GM19351 (cell line): ENCODE measurements around the gene ATG16L2.
"Not testable (repeated sequence)": the region's sequence is repeated elsewhere in the genome, so short reads cannot be mapped to it uniquely, and the experiment has no call there.

ENCODE experiments used
- ATAC-seq: cut with Tn5 transposase; IDR thresholded peaks from one replicate; pipeline ENCODE4 v1.9.1; 2021; ENCODE audit warnings: mild to moderate bottlenecking, moderate library complexity; ENCODE audit not compliant: unreplicated experiment

Gene ATG16L2

DNA sequence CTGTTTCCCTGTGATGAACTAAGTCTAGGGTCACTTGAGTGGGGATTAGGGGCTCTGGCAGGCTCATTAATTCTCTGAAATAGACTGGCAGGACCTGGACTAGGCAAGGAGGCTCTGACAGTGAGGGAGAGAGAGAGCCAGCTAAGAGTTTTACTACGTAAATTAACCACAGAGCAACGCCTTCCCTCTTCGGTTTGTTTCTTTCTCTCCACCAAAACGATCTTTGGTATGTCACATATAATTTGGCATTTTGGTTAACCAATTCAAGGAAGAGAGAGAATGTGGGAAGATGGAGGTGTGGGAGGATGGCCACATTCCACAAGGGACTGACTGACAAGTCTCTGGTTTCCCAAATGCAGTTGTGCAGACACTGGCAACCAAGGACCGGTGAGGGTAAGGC, 27.9 kb downstream of the ATG16L2 start:
- no peak for ATAC-seq

DNA sequence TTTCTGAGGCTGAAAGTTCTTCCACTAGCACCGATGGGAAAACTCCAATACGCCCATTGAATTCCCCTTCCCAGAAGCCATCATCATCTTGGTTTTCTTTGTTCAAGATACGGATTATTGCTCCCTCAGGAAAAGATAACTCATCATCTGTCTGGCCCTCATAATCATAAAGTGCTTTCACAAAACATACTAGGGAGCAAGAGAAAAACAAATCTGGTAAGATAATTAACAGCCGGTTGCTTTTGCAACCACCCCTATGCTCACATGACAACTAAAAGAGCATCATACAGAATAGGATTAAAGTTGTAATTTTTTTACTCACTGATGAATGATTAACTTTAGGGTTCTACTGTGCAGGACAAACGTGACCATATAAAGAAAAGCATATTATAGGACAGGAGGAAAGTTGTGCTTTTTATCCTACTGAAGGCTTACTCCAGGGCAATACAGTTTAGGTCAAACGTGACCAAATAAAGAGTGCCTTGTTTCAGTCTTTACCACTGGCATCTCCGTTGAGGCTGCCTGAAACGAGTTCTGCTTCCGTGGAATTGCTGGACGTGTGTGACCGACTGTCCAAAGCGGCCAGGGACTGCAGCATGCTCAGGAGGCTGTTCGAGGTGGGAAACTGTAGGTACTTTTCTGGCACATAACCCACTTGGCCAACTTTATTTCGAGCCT, 28.6 kb downstream of the ATG16L2 start:
- ATAC-seq = no peak

DNA sequence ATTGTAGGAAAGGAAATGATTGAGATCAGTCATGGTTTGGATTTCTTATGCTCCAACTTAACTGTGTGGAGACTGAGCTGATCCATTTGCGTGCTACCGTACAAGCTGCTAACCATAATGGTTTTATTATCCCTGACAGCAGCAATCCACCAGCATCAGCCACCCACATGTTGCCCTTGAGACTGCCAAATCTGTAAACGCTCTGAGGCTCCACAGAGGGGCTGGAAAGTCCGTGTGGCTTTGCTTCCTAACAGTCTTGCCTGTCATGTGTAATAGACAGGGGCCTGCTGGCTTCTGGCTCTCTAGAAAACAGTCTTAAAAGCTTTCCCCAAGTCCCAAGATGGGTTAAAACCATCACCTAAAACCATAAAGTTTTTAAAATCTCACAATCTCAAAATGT, 30.1 kb downstream of the ATG16L2 start:
- no peak for ATAC-seq

DNA sequence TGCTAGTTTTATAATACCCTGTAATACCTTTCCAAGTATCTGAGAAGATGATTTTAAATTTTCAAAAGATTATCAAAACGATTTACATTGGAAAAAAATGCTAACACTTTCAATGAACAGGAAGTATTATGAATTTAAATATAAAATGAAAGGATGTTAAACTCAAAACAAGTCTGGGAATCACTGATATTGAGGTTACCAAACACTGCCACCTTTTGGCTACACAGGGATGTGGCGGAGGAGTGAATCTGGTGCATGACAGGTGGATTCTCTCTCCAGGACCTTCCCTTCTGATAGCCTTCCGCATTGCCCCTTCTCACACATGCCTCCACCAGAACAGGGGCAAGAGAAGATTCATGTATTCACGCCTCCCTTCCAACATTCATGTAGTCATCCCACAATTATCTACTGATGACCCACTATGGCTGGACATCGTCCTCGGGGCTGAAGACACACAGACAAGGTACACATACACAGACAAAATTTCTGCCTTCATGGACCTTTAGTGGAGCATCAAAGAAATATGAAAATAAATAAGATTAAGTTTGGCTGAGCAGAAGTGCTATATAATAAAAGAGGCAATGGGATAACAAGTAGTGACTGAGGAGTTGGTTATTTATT, 34.7 kb downstream of the ATG16L2 start:
- no peak for ATAC-seq

DNA sequence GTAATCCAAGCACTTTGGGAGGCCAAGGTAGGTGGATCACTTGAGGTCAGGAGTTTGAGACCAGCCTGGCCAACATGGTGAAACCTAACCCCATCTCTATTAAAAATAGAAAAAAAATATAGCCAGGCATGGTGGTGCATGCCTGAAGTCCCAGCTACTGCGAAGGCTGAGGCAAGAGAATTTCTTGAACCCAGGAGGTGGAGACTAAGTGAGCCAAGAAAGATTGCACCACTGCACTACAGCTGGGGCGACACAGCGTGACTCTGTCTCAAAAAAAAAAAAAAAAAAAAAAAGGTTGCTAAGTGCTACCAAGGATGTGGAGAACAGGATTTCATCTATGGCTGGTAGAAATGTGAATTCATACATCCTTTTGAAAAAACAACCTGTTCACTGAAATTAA, 36.6 kb downstream of the ATG16L2 start:
- ATAC-seq = no peak

DNA sequence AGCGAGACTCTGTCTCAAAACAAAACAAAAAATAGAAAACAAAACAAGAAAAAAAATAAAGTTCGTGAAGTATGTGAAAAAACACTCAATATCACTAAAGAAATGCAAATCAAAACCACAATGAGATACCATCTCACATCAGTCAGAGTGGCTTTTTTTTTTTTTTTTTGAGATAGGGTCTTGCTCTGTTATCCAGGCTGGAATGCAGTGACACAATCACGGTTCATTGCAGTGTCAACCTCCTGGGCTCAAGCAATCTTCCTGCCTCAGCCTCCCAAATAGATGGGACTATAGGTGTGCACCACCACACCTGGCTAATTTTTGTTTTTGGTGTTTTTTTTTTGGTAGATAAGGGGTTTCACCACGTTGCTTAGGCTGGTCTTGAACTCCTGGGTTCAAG, 37.5 kb downstream of the ATG16L2 start:
- no peak for ATAC-seq

DNA sequence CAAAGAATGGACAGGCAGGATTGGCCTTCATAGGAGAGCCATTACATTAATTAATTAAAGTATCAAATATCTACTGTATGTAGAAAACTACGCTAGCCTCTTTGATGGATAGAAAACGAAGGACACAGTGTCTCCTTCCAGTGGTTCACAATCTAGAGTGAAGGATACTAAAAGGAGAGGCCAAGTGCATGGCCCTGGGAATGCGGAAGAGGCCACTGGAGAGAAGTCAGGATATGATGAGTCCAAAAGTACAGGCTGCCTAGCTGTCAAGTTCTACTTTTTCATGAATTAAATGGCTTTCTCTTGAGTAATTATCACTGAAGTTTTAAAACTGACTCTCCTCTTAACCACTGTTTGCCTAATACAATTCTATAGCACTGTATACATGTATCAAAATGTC, 41.9 kb downstream of the ATG16L2 start:
- no peak for ATAC-seq

DNA sequence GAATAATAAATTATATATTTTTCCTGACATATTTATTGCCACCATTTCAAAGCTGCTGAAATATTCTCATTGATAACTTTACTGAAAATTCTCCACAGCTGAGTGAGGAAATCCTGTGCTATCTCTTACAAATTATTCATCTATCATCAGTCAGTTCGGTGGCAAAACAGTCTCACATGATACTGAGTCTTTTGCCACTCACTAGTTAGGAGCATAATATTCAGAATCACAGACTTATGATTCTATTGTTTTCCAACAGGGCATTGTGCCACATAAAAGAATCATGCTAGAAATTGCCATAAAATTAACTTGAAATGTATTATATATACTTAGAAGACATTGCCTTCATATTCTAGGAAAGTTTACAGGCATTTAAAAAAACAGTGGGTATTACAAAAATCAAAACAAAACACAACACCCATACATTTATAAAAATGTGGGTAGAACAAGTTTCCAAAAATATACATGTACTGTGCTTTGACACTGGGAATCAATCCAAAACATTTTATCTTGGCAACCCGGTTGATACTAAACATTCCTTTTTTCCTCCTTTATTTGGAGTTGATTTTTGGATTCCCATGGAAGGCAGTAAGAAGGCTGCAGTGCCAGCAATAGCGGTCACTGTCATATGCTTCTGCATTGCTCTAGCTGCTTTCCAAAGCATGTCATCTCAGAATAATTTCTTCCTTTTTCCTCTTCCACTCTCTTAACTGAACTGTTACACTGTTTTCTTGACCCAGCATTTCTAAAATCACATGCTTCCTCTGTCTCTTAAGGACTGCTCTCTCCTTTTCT, 42.5 kb downstream of the ATG16L2 start:
- ATAC-seq = no peak

DNA sequence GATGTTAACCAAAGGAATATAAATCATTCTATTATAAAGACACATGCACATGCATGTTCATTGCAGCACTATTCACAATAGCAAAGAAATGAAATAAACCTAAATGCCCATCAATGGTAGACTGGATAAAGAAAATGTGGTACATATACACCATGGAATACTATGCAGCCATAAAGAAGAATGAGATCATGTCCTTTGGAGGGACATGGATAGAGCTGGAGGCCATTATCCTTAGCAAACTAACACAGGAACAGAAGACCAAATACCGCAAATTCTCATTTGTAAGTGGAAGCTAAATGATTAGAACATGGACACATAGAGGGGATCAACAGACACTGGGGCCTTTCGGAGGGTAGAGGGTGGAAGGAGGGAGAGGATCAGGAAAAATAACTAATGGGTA, 44.1 kb downstream of the ATG16L2 start:
- not testable (repeated sequence) for ATAC-seq

DNA sequence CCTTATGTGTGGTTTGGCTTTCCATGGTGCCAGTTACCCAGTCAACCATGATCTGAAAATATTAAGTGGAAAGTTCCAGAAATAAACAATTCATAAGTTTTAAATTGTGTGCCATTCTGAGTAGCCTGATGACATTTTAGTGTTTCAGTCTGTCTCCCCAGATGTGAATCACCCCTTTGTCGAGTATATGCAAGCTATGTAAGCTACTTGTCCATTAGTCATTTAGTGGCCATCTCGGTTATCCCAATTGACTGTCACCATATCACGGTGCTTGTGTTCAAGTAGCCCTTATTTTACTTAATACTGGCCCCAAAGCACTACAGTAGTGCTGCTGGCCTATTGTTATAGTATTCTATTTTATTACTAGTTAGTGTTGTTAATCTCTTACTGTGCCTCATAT, 44.9 kb downstream of the ATG16L2 start:
- ATAC-seq = no peak

DNA sequence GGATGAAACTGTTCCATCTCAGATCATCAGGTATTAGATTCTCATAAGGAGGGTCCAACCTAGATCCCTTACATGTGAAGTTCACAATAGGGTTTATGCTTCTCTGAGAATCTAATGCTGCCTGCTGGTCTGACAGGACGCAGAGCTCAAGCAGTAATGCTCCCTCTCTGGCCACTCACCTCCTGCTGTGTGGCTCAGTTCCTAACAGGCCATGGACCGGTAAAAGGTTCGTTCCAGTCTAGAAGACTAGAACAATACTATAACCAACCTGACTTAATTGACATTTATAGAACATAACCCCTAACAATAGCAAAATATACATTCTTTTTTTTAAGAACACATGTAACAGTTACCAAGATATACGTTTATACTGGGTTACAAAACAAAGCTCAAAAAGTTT, 45.8 kb downstream of the ATG16L2 start:
- no peak for ATAC-seq

DNA sequence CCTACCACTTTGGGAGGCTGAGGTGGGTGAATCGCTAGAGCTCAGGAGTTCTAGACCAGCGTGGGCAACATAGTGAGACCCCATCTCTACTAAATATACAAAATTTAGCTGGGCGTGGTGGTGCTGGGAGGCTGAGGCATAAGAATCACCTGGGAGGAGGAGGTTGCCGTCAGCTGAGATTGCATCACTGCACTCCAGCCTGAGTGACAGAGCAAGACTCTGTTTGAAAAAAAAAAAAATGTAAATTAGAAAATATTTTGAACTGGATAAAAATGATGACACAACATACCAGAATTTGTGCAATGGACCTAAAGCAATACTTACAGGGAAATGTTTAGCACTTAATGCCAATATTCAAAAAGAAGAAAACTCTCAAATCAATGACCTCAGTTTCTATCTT, 46.4 kb downstream of the ATG16L2 start:
- ATAC-seq = no peak

DNA sequence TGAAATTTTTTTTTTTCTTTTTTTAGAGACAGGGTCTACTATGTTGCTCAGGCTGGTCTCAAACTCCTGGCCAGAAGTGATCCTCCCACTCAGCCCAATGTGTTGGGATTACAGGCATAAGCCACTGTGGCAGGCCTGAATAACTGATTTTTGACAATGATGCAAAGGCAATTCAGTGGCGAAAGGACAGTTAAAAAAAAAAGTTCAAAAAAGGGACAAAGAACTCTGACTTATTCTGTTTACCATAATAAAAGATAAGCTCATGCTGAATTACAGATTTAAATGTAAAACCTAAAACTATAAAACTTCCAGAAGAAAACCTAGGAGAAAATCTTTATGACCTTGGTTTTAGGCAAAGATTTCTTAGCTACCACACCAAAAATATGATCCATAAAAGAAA, 48.9 kb downstream of the ATG16L2 start:
- no peak for ATAC-seq

DNA sequence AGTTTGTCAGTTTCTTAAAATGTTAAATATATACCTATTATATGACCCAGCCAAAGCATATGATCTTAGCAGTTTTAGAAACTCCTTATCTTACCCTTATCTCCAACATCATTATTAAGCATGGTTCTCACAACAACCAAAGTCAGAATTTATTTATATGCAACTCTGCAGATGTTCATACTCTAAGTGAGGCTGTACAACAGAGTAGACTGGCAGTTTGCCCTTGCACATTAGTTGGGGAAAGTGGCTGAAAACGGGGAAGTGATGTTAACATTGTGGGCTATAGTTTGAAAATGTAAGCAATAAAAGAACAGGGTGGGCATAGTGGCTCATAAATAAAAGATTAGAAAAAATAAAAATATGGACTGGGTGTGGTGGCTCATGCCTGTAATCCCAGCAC, 49.7 kb downstream of the ATG16L2 start:
- no peak for ATAC-seq

DNA sequence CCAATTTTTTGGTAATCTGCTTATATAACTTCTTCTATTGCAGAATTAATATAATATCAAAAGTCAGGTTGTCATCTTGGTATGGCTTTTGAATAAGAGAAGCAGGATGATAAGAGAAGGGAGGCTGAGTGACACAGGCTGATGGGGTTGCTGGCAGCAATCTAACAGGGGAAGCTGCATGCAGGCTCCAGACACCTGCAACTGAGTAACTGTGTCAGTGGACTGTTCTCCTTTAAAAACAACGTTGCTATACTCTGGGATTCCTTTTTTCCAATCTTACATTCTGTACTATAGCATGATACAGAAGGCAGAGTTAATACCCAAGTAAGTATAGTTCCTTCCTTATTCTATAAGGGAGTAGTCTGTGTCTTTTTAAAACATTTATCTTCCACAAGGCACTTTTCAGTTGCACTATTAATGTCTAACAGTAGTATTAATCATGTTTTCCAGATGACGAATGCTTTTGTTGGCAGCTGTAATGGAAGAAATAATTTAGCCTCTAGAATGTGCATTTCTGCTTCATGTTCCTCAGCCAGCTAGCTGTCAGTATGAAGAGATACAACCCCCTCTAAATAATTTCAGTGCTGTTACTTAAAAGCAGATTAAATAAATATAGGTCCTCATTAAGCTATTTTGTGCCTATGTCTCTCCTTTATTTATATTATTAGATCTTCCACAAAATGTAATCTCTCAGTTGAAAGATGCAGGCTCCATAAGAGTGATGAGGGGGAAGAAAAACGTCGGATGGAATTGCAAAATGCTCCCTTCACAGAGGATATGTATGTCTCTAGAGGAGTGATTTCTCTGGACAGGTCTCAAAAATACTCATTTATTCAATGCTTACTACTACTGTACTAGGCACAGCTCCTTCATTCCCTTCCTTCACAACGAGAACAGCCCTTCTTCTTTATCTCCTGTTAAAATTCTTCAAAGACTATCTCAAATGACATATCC, 50.8 kb downstream of the ATG16L2 start:
- no peak for ATAC-seq

DNA sequence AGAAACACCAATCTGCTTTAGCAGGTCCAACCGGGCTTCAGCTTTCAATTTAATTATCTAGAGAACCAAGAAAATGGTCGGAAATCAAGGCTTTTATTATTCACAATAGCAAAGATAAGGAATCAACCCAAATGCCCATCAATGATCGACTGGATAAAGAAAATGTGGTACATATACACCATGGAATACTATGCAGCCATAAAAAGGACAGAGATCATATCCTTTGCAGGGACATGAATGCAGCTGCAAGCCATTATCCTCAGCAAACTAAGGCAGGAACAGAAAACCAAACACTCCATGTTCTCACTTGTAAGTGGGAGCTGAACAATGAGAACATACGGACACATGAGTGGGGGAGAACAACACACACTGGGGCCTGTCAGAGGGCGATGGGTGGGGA, 53.8 kb downstream of the ATG16L2 start:
- ATAC-seq = no peak

DNA sequence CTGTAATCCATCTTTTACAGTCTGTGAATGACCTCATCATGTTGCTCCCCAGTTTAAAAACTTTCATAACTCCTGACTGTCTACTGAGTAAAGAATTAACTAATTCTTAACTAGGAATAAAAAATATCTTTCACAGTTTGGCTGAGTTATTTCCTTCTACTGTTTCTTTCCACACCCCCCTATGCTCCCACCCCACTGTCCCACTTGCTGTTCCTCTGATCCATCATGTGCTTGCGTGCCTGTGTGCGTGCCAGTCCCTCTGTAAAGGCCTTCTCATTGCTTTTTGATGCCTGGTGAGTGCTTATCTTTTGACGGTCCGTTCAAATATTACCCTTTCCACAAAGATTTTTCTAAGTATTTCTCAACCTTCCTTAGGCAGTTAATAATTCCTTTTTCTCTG, 55.6 kb downstream of the ATG16L2 start:
- ATAC-seq = no peak

DNA sequence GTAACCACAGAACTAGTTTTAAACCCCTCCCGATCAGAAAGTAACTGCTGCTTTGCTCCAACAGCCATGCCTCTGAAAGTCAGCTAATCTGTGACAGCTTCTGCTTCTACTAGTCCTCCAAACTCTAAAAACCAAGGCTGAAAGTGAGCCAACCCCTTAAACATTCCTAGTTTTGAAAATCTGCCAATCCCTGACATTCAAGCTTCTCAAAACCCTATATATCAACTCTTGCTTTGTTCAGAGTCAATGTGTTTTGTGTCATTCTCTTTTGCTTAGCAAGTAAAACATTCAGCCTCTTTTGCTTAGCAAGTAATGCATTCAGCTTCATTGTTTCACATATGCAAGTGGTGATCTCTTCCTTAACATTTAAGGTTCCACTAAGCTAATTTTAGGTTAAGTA, 56.9 kb downstream of the ATG16L2 start:
- ATAC-seq = no peak

DNA sequence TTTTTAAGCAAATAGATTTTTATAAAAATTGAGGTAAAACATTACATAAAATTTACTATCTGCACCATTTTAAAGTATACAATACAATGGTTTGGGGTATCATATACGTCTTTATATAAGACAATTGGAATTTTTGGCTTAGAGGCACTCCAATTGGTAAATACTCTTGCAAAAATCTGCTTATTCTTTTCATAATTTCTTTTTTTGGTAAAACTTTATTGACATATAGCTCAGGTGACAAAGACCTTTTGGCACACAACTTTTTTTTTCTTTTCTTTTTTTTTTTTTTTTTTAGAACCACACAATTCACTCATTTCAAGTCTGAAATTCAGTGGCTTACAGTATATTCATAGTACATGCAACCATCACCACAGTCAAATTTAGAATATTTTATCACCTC, 57.8 kb downstream of the ATG16L2 start:
- no peak for ATAC-seq

DNA sequence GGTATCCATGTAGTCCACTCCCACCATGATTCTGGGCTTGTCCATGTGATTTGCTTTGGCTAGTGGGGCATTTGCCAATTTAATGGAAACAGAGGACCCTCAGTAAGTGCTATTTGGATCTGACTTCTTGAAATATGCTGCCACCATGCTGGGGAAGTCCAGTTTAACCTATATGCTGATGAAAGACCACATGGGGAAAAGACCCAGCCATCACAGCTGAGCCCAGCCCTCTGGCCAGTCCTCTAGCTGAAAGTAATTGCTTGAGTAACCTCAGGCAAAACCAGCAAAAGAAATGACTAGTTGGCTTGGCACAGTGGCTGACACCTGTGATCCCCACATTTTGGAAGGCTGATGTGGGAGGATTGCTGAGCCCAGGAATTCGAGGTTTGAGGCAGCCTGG, 61.5 kb downstream of the ATG16L2 start:
- ATAC-seq = no peak

DNA sequence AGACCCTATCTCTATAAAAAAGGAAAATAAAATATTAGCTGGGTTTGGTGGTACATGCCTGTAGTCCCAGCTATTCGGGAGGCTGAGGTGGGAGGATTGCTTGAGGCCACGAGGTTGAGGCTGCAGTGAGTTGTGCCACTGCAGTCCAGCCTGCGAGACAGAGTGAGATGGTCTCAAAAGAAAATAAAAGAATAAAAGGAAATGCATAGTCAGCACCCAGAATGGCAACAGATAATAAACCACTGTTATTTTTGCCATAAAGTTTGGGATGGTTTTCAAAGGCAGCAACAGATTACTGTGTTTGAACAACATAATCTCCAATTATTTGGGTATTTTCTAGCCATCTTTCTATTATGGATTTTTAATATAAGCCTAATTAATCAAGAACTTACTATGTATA, 61.9 kb downstream of the ATG16L2 start:
- ATAC-seq = no peak
